Parathyroid adenoma (tissue), 2 donors: ENCODE measurements around the gene WDR20.

Experiments
- H2AFZ ChIP-seq: fragments of 300-600 bp; sonication (generic); one replicate; pipeline ENCODE4 v1.7.0; 2017; ENCODE audit warnings: antibody characterized with exemption, mild to moderate bottlenecking
- H3K27ac ChIP-seq: fragments of 300-600 bp; sonication (generic); one replicate; pipeline ENCODE4 v1.7.0; 2017
- H3K27me3 ChIP-seq: fragments of 300-600 bp; sonication (generic); one replicate; pipeline ENCODE4 v1.7.0; 2017; ENCODE audit warnings: low read length; ENCODE audit not compliant: control insufficient read depth, insufficient read depth
- H3K36me3 ChIP-seq: fragments of 300-600 bp; sonication (generic); one replicate; pipeline ENCODE4 v1.7.0; 2017; ENCODE audit warnings: low read length; ENCODE audit not compliant: control insufficient read depth, insufficient read depth
- H3K4me1 ChIP-seq: fragments of 300-600 bp; sonication (generic); one replicate; pipeline ENCODE4 v1.7.0; 2017; ENCODE audit warnings: control low read depth
- H3K4me2 ChIP-seq: fragments of 300-600 bp; sonication (generic); one replicate; pipeline ENCODE4 v1.7.0; 2017; ENCODE audit warnings: low read length
- H3K4me3 ChIP-seq: fragments of 300-600 bp; sonication (generic); one replicate; pipeline ENCODE4 v1.7.0; 2017; ENCODE audit warnings: low read depth, low read length
- H3K79me2 ChIP-seq: fragments of 300-600 bp; sonication (generic); one replicate; pipeline ENCODE4 v1.7.0; 2017; ENCODE audit warnings: control low read depth
- H3K9ac ChIP-seq: fragments of 300-600 bp; sonication (generic); one replicate; pipeline ENCODE4 v1.7.0; 2017; ENCODE audit warnings: mild to moderate bottlenecking
- H3K9me3 ChIP-seq: fragments of 300-600 bp; sonication (generic); one replicate; pipeline ENCODE4 v1.7.0; 2017; ENCODE audit warnings: low read length; ENCODE audit not compliant: control insufficient read depth
- TF ChIP-seq, protein P1 (sequence below): fragments of 300-600 bp; sonication (generic); IDR thresholded peaks from one replicate; pipeline ENCODE4 v1.7.0; 2017; ENCODE audit warnings: antibody characterized with exemption, mild to moderate bottlenecking
- donor health status: primary hyperparathyroidism.

Gene WDR20

DNA sequence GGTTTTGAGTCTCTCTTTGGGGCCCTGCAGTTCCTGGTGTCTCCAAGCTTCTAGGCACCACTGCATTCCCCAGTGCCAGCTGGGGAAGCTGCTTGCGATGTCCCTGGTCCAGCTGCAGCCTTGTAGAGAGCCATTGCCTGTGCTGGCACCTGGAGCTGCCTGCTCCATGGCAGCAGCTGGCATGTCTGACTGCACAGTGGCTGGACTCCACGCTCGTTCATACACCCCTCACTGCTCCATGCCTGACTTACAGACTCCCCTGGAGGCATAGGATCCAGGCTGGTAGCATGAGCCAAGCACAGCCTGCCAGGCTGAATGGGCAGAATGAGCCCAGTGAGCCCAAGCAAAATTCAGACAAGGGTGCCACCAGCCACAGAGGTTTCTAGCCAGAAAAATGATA is 21.8 kb upstream of the WDR20 start:
- H3K4me2 ChIP-seq: no peak overlapping the region
- H2AFZ ChIP-seq: no peak overlapping the region
- H3K4me1 ChIP-seq: no peaks in the 10 kb centered on the region
- no peaks in the 10 kb centered on the region for H3K36me3 ChIP-seq
- no peak overlapping the region for H3K9ac ChIP-seq
- TF ChIP-seq, protein P1, sequence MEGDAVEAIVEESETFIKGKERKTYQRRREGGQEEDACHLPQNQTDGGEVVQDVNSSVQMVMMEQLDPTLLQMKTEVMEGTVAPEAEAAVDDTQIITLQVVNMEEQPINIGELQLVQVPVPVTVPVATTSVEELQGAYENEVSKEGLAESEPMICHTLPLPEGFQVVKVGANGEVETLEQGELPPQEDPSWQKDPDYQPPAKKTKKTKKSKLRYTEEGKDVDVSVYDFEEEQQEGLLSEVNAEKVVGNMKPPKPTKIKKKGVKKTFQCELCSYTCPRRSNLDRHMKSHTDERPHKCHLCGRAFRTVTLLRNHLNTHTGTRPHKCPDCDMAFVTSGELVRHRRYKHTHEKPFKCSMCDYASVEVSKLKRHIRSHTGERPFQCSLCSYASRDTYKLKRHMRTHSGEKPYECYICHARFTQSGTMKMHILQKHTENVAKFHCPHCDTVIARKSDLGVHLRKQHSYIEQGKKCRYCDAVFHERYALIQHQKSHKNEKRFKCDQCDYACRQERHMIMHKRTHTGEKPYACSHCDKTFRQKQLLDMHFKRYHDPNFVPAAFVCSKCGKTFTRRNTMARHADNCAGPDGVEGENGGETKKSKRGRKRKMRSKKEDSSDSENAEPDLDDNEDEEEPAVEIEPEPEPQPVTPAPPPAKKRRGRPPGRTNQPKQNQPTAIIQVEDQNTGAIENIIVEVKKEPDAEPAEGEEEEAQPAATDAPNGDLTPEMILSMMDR: no peak
- H3K9me3 ChIP-seq: no peaks in the 10 kb centered on the region
- no peak overlapping the region for H3K27ac ChIP-seq
- H3K4me3 ChIP-seq: no peak overlapping the region
- H3K79me2 ChIP-seq: no peaks in the 10 kb centered on the region
- H3K27me3 ChIP-seq: no peaks in the 10 kb centered on the region

DNA sequence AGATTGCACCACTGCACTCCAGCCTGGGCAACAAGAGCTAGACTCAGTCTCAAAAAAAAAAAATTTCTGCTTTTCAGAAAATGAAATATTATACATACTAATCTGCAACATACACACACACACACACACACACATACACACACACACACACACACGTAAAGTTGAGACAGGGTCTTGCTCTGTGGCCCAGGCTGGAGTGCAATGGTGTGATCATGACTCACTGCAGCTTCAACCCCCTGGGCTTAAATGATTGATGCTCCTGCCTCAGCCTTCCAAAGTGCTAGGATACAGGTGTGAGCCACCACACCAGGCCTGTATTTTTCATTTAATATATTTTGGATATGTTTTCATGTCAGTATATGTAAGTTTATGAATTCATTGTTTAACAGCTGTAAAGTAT is 18.8 kb upstream of the WDR20 start:
- Histone ChIP-seq H3K27ac (no peak overlapping the region), H3K4me1 (no peaks in the 10 kb centered on the region), H2AFZ (no peak overlapping the region), H3K9me3 (no peaks in the 10 kb centered on the region), H3K4me3 (no peak overlapping the region), H3K9ac (no peak overlapping the region), H3K4me2 (no peak overlapping the region), H3K27me3 (no peaks in the 10 kb centered on the region), H3K36me3 (no peaks in the 10 kb centered on the region), H3K79me2 (no peaks in the 10 kb centered on the region)
- TF ChIP-seq, protein P1: no peak

DNA sequence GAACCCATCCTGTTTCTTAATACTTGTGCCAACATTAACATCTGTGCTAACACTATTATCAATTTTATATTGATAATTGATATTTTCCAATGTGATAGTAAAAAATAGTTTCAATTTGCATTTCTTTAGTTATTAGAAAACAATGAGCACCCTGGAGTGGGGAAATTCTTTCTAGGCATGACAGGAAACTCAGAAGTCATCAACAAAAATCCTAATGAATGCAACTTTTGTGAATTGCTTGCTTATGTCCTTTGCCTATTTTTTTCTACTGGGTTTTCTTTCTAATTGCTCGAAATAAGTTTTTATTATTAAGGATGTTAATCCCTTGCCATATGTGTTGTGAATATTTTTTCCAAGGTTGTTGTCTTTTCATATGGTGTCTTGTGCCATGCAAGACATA is 18.1 kb upstream of the WDR20 start:
- TF ChIP-seq, protein P1: no peak
- no peaks in the 10 kb centered on the region for H3K27me3 ChIP-seq
- H2AFZ ChIP-seq: no peak overlapping the region
- H3K9me3 ChIP-seq: no peaks in the 10 kb centered on the region
- no peak overlapping the region for H3K4me2 ChIP-seq
- no peaks in the 10 kb centered on the region for H3K4me1 ChIP-seq
- H3K36me3 ChIP-seq: no peaks in the 10 kb centered on the region
- no peak overlapping the region for H3K9ac ChIP-seq
- H3K79me2 ChIP-seq: no peaks in the 10 kb centered on the region
- H3K27ac ChIP-seq: no peak overlapping the region
- H3K4me3 ChIP-seq: no peak overlapping the region

DNA sequence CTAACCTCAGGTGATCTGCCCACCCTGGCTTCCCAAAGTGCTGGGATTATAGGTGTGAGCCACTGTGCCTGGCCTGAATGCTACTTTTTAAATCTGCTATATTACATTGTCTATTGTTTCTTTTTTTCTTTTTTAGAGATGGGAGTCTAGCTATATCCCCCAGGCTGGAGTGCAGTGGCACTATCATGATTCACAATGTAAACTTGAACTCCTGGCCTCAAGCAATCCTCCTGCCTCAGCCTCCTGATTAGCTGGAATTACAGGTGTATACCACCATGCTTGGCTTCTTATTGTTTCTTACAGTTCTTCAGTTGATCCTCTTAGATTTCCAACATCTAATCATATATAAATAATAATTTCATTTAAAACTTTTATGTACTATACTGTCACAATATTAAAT is 15.3 kb upstream of the WDR20 start:
- no peak overlapping the region for H3K4me3 ChIP-seq
- H3K27me3 ChIP-seq: no peaks in the 10 kb centered on the region
- no peaks in the 10 kb centered on the region for H3K36me3 ChIP-seq
- H3K9ac ChIP-seq: no peak overlapping the region
- no peak overlapping the region for H2AFZ ChIP-seq
- no peaks in the 10 kb centered on the region for H3K9me3 ChIP-seq
- H3K79me2 ChIP-seq: no peaks in the 10 kb centered on the region
- H3K27ac ChIP-seq: no peak overlapping the region
- TF ChIP-seq, protein P1: no peak
- no peak overlapping the region for H3K4me2 ChIP-seq
- no peaks in the 10 kb centered on the region for H3K4me1 ChIP-seq

DNA sequence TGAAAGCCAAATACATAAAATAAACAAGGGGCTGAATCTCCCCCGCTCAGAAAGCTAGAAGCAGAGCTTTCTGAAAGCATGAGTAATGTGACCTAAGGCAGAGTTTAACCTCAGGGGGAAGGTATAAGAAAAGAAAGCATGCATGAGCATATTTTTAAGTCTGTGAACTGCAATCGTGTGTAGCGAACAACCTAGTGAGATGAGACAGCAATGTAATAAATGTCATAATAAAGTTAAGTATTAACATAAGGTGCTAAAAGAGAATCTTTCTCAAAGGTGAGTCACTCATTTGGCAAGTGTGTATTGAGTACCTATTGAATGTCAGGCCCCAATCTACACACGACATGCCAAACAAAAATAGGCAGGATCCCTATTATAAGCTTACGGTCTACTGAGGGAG is 14.2 kb upstream of the WDR20 start:
- no peak overlapping the region for H3K4me3 ChIP-seq
- no peak overlapping the region for H3K4me2 ChIP-seq

More for the DNA sequence above, 14.2 kb upstream of the WDR20 start:
- Histone ChIP-seq H3K4me1 (no peaks in the 10 kb centered on the region), H3K27ac (no peak overlapping the region), H3K9ac (no peak overlapping the region), H3K79me2 (no peaks in the 10 kb centered on the region), H2AFZ (no peak overlapping the region), H3K9me3 (no peaks in the 10 kb centered on the region), H3K36me3 (no peaks in the 10 kb centered on the region), H3K27me3 (no peaks in the 10 kb centered on the region)
- TF ChIP-seq, protein P1: no peak
